HG02970 (cell line): Measurements from ENCODE around the gene ASCL2.

Experiments
- ATAC-seq: cut with Tn5 transposase; IDR thresholded peaks from one replicate; pipeline ENCODE4 v1.9.1; 2021; ENCODE audit warnings: mild to moderate bottlenecking, moderate library complexity, moderate number of reproducible peaks; ENCODE audit not compliant: unreplicated experiment, low FRiP score

ASCL2 gene

GRCh38 chr11:2309251-2310072 is 39.1 kb upstream of the ASCL2 start:
- ATAC-seq: no peak

GRCh38 chr11:2308713-2309112 is 38.3 kb upstream of the ASCL2 start:
- no peak for ATAC-seq

GRCh38 chr11:2307501-2308331 is 37.3 kb upstream of the ASCL2 start:
- ATAC-seq: no peak

- no peak for ATAC-seq
Measured at GRCh38 chr11:2306877-2307500, 36.6 kb upstream of the ASCL2 start.

GRCh38 chr11:2306452-2306823 is 36.0 kb upstream of the ASCL2 start:
- ATAC-seq: no peak

GRCh38 chr11:2305788-2306451 is 35.5 kb upstream of the ASCL2 start:
- ATAC-seq: no peak

GRCh38 chr11:2305140-2305778 is 34.9 kb upstream of the ASCL2 start:
- no peak for ATAC-seq

GRCh38 chr11:2304506-2305139 is 34.2 kb upstream of the ASCL2 start:
- ATAC-seq: no peak

- ATAC-seq: no peak
Measured at GRCh38 chr11:2303627-2304505, 33.5 kb upstream of the ASCL2 start.

- no peak for ATAC-seq
Measured at GRCh38 chr11:2302896-2303626, 32.7 kb upstream of the ASCL2 start.

- no peak for ATAC-seq
Measured at GRCh38 chr11:2302306-2302895, 32.0 kb upstream of the ASCL2 start.

GRCh38 chr11:2301631-2302305 is 31.4 kb upstream of the ASCL2 start, which contains the start of the genes C11orf21 and TSPAN32:
Gene C11orf21, minus strand, starts transcription at chr11:2301918. Its CDS starts 110 bp downstream, at chr11:2301808.
Gene TSPAN32, plus strand, starts transcription at chr11:2302013. Its CDS starts 137 bp downstream, at chr11:2302150.
- ATAC-seq: no peak

- no peak for ATAC-seq
Measured at GRCh38 chr11:2300936-2301630, 30.7 kb upstream of the ASCL2 start.

- no peak for ATAC-seq
Measured at GRCh38 chr11:2300290-2300935, 30.0 kb upstream of the ASCL2 start.

- ATAC-seq: no peak
Measured at GRCh38 chr11:2299773-2300172, 29.4 kb upstream of the ASCL2 start.
